Smooth muscle cell (in vitro differentiated cells): ENCODE measurements around the gene GOLPH3. TPM values are rescaled to one million over a fixed set of nuclear protein-coding genes. Genes with fewer than 3 reads are reported as not detected.

Experiments used
- DNase-seq: peaks from one replicate; lab custom pipeline; 2025; ENCODE audit not compliant: unreplicated experiment; lab: John Stamatoyannopoulos, UW
- H2AFZ ChIP-seq: fragments of 200-600 bp; sonication (generic); 2 replicates; pipeline ENCODE4 v1.6.0; 2016; ENCODE audit warnings: antibody characterized with exemption, low read depth, mild to moderate bottlenecking
- H3F3A ChIP-seq: fragments of 200-600 bp; sonication (generic); 2 replicates; pipeline ENCODE4 v1.6.0; 2017; ENCODE audit warnings: antibody characterized with exemption, low read depth
- H3K27ac ChIP-seq: fragments of 200-600 bp; sonication (generic); 2 replicates; pipeline ENCODE4 v1.5.1; 2016; ENCODE audit warnings: low read depth, mild to moderate bottlenecking
- H3K27me3 ChIP-seq: fragments of 200-600 bp; sonication (generic); 2 replicates; pipeline ENCODE4 v1.6.1; 2016; ENCODE audit warnings: low read depth, mild to moderate bottlenecking
- H3K36me3 ChIP-seq: fragments of 200-600 bp; sonication (generic); 2 replicates; pipeline ENCODE4 v1.5.1; 2016; ENCODE audit warnings: low read depth
- H3K4me1 ChIP-seq: fragments of 200-600 bp; sonication (generic); 2 replicates; pipeline ENCODE4 v1.5.1; 2016; ENCODE audit warnings: low read depth
- H3K4me2 ChIP-seq: fragments of 200-600 bp; sonication (generic); 2 replicates; pipeline ENCODE4 v1.6.0; 2016; ENCODE audit warnings: mild to moderate bottlenecking
- H3K4me3 ChIP-seq: fragments of 200-600 bp; sonication (generic); 2 replicates; pipeline ENCODE4 v1.5.1; 2016; ENCODE audit warnings: mild to moderate bottlenecking
- H3K79me2 ChIP-seq: fragments of 200-600 bp; sonication (generic); 2 replicates; pipeline ENCODE4 v1.6.0; 2016; ENCODE audit warnings: low read depth, mild to moderate bottlenecking
- H3K9ac ChIP-seq: fragments of 200-600 bp; sonication (generic); 2 replicates; pipeline ENCODE4 v1.6.0; 2016; ENCODE audit warnings: low read depth
- H3K9me3 ChIP-seq: fragments of 200-600 bp; sonication (generic); replicated peaks from 2 replicates; pipeline ENCODE4 v1.5.1; 2016; ENCODE audit warnings: low read depth
- H4K20me1 ChIP-seq: fragments of 200-600 bp; sonication (generic); 2 replicates; pipeline ENCODE4 v1.6.0; 2016; ENCODE audit warnings: low read depth
- WGBS: methylation state at CpG from one replicate; pipeline ENCODE4 v1.1.7; 2016; ENCODE audit warnings: low lambda C conversion rate; 5-methylcytosine and 5-hydroxymethylcytosine counted together
- polyA plus RNA-seq: library from polyadenylated mRNA; unstranded; fragments of >200 nt; fragmentation: Nextera tagmentation; extraction: Ambion mirVana; gene quantifications from 2 replicates; pipeline ENCODE4 v1.2.1, GENCODE V29; 2016
- total RNA-seq: library from RNA; depleted of rRNA; stranded (reverse); fragments of >200 nt; gene quantifications from 2 replicates; pipeline ENCODE4 v1.2.3, GENCODE V29; 2014
- TF ChIP-seq, protein P1 (sequence below): fragments of 200-600 bp; sonication (generic); IDR thresholded peaks from 2 replicates; pipeline ENCODE4 v1.5.1; 2017; ENCODE audit warnings: borderline replicate concordance, mild to moderate bottlenecking, antibody characterized with exemption; ENCODE audit not compliant: insufficient read depth, poor library complexity, severe bottlenecking

The GOLPH3 gene
- total and polyA plus RNA-seq, 2 experiments from 2014 or later, result 95.3 to 108 TPM

DNA sequence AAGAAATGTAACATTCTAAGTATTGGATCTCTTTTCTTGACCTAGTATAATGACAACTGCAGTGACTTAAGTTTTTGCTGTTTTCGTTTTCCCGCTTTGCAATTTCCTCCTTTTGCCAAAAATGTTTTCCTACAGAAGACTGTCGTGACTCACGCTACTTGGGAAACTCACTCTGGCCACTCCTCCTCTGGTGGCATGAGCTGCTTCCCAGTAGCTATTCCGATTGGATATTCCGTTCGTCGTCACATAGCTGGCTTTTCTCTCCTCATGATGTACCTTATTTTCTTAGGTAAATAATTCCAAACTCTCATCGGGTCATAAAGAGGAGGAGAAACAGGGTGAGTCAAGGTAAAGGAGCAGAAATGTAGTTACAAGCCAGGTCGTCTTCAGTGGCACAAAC is 64.9 kb downstream of the GOLPH3 start:
- no peak overlapping the region for H3K4me3 ChIP-seq
- no peak overlapping the region for H3K9ac ChIP-seq
- no peak overlapping the region for H2AFZ ChIP-seq
- H4K20me1 ChIP-seq, result peaks cover 73% of the 10 kb centered on the region
- H3K9me3 ChIP-seq, result no peaks in the 10 kb centered on the region
- DNase-seq, result no peak
- H3K36me3 ChIP-seq, result peaks cover 23% of the 10 kb centered on the region
- no peaks in the 10 kb centered on the region for H3K4me1 ChIP-seq
- H3K27ac ChIP-seq, result no peak overlapping the region
- no peaks in the 10 kb centered on the region for H3F3A ChIP-seq
- H3K79me2 ChIP-seq, result peaks cover 20% of the 10 kb centered on the region
- 92% methylated on average over 10 of the region's 10 CpGs for WGBS
- TF ChIP-seq, protein P1, sequence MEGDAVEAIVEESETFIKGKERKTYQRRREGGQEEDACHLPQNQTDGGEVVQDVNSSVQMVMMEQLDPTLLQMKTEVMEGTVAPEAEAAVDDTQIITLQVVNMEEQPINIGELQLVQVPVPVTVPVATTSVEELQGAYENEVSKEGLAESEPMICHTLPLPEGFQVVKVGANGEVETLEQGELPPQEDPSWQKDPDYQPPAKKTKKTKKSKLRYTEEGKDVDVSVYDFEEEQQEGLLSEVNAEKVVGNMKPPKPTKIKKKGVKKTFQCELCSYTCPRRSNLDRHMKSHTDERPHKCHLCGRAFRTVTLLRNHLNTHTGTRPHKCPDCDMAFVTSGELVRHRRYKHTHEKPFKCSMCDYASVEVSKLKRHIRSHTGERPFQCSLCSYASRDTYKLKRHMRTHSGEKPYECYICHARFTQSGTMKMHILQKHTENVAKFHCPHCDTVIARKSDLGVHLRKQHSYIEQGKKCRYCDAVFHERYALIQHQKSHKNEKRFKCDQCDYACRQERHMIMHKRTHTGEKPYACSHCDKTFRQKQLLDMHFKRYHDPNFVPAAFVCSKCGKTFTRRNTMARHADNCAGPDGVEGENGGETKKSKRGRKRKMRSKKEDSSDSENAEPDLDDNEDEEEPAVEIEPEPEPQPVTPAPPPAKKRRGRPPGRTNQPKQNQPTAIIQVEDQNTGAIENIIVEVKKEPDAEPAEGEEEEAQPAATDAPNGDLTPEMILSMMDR, result no peak
- H3K4me2 ChIP-seq, result no peak overlapping the region
- no peaks in the 10 kb centered on the region for H3K27me3 ChIP-seq

DNA sequence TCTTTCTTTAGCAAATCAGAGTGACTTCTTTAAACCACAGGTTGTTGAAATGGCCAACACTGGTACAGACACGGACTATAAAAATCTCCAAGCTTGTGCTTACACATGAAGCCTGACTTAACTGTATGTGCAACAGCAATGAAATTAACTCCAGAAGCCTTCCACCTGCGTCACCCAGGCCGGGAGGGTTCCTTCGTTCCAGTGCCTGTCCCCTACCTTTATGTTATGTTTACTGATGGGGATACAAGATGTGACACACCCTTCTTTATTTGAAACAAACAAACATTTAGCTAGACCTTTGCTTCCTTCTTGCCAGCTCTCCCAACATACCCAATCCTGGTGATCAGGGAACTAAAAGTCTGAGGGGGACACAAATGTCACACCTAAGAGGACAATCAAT is 66.0 kb downstream of the GOLPH3 start:
- Histone ChIP-seq H3K9me3 (no peaks in the 10 kb centered on the region), H3K27ac (no peak overlapping the region), H3K9ac (no peak overlapping the region), H4K20me1 (peaks cover 64% of the 10 kb centered on the region), H3K79me2 (peaks cover 11% of the 10 kb centered on the region), H3K4me3 (no peak overlapping the region), H3K4me2 (no peak overlapping the region), H3K27me3 (no peaks in the 10 kb centered on the region), H2AFZ (no peak overlapping the region), H3K36me3 (peaks cover 32% of the 10 kb centered on the region), H3F3A (peaks cover 7% of the 10 kb centered on the region), H3K4me1 (no peaks in the 10 kb centered on the region)
- 96% methylated on average over 4 of the region's 4 CpGs for WGBS
- DNase-seq, result no peak
- TF ChIP-seq, protein P1, result no peak

DNA sequence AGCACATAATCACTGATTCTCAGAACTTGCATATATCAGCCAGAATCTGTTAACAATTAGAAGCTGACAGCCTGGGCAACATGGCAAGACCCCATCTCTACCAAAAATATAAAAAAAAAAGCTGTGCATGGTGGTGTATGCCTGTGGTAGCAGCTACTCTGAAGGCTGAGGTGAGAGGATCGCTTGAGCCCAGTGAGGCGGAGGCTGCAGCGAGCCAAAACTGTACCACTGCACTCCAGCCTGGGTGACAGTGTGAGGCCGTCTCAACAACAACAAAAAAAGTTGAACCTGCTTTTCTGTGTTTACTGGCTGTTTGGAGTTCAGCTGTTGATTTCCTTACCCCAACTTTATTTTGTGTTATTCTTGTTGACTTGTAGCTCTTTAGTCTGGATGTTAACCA is 66.8 kb downstream of the GOLPH3 start:
- H4K20me1 ChIP-seq, result peaks cover 58% of the 10 kb centered on the region
- WGBS, result 99% methylated on average over 4 of the region's 4 CpGs
- H3K9me3 ChIP-seq, result no peaks in the 10 kb centered on the region
- no peak overlapping the region for H2AFZ ChIP-seq
- peaks cover 7% of the 10 kb centered on the region for H3F3A ChIP-seq
- no peak overlapping the region for H3K4me2 ChIP-seq
- H3K36me3 ChIP-seq, result peaks cover 32% of the 10 kb centered on the region
- no peak overlapping the region for H3K9ac ChIP-seq
- no peak for DNase-seq
- H3K4me3 ChIP-seq, result no peak overlapping the region
- TF ChIP-seq, protein P1, result no peak
- H3K79me2 ChIP-seq, result peaks cover 14% of the 10 kb centered on the region
- H3K27me3 ChIP-seq, result no peaks in the 10 kb centered on the region
- H3K4me1 ChIP-seq, result no peaks in the 10 kb centered on the region
- H3K27ac ChIP-seq, result no peak overlapping the region

DNA sequence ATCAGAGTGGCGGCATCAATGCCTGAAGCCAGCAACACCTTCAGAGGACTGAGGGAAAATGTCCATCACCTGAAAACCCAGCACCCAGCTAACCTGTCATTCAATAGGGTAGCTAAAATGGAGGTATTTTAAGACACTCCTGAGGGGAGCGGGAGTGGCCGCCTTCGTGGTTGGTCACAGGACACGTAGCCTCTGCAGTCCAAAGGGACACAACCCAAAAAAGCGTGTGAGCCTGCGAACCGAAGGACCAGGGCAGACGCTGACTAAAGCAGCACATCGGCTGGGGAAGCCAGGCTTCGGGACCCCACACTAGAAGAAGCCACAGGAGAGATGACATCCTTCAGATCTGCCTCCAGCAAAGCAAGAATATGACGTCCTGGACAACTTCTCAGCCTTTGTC is 70.6 kb downstream of the GOLPH3 start:
- Histone ChIP-seq H3K79me2 (peaks cover 8% of the 10 kb centered on the region), H4K20me1 (peaks cover 42% of the 10 kb centered on the region), H3K27ac (no peak overlapping the region), H3F3A (peaks cover 18% of the 10 kb centered on the region), H3K4me3 (no peak overlapping the region), H3K36me3 (peaks cover 27% of the 10 kb centered on the region), H3K4me1 (peaks cover 8% of the 10 kb centered on the region), H3K27me3 (no peaks in the 10 kb centered on the region), H3K9me3 (no peaks in the 10 kb centered on the region), H2AFZ (no peak overlapping the region), H3K4me2 (no peak overlapping the region), H3K9ac (no peak overlapping the region)
- TF ChIP-seq, protein P1, result no peak
- WGBS, result 97% methylated on average over 12 of the region's 12 CpGs
- DNase-seq, result no peak
